ENCODE data around the gene NR2F1-AS1. TPM values are rescaled to one million over a fixed set of nuclear protein-coding genes. Genes with fewer than 3 reads are reported as not detected.

NR2F1-AS1 gene
- total RNA-seq, 1 experiment from 2014 or later: 27.0 TPM

- POLR2A ChIA-PET: no interaction called here
- intact Hi-C loops (cut with micrococcal nuclease; ENCODE audit: unreplicated experiment): loop anchor here (5.0 kb wide), 1 partner anchor 322 kb away; no protein-coding TSS in a partner anchor
- Histone ChIP-seq H3K27ac (ENCODE audit: low read length) (peak overlapping the region; percentile 54; the same call in 1 of the 2 replicates), H3K9me3 (ENCODE audit: control insufficient read depth, insufficient read depth, low read depth, low read length) (peaks cover 9% of the 10 kb centered on the region; the same call in 1 of the 2 replicates), H3K4me1 (ENCODE audit: control insufficient read depth, insufficient read depth, low read length) (peaks cover 35% of the 10 kb centered on the region), H3K27me3 (ENCODE audit: control insufficient read depth, insufficient read depth, low read length) (no peaks in the 10 kb centered on the region), H3K4me3 (ENCODE audit: low read depth in 2 of 2, low read length in 2 of 2) (no peak overlapping the region), H3K36me3 (ENCODE audit: control insufficient read depth, insufficient read depth, low read length) (no peaks in the 10 kb centered on the region)
- CTCF ChIA-PET: no interaction called here
- ATAC-seq: no peak
- in situ Hi-C loops (cut with HindIII; ENCODE audit: low pct_unique_long_range_greater_than_20kb, low sequenced_read_pairs): no loop called here
- TF ChIP-seq TCF7L2 (IDR thresholded peaks at IDR 0.05; ENCODE audit: low read depth, low read length) (no peak), REST (IDR thresholded peaks at IDR 0.05; ENCODE audit: insufficient read depth in 1 of 2, low read depth in 2 of 2, low read length in 1 of 2) (no peak), SIN3A (IDR thresholded peaks at IDR 0.05; ENCODE audit: borderline replicate concordance, insufficient read depth, low read depth, low read length) (no peak), POLR2AphosphoS5 (IDR thresholded peaks at IDR 0.05; ENCODE audit: low read depth, low read length) (no peak), CTCF (IDR thresholded peaks at IDR 0.05) (no peak)
- DNase-seq (ENCODE audit: low read depth, low spot score): no peak
- no TSS peak for BruUV-seq (replicated peaks)
Observed at GRCh38 chr5:93574491-93575305, 6.3 kb downstream of the NR2F1-AS1 start.

GRCh38 chr5:93573354-93574351 lies 7.4 kb downstream of the NR2F1-AS1 start:
- DNase-seq (ENCODE audit: low read depth, low spot score) (no peak), ATAC-seq (no peak)
- Histone ChIP-seq H3K9me3 (ENCODE audit: control insufficient read depth, insufficient read depth, low read depth, low read length) (peaks cover 9% of the 10 kb centered on the region; the same call in 1 of the 2 replicates), H3K4me1 (ENCODE audit: control insufficient read depth, insufficient read depth, low read length) (peaks cover 37% of the 10 kb centered on the region), H3K27me3 (ENCODE audit: control insufficient read depth, insufficient read depth, low read length) (no peaks in the 10 kb centered on the region), H3K27ac (ENCODE audit: low read length) (peak overlapping the region; percentile 54; the same call in 1 of the 2 replicates), H3K4me3 (ENCODE audit: low read depth in 2 of 2, low read length in 2 of 2) (no peak overlapping the region), H3K36me3 (ENCODE audit: control insufficient read depth, insufficient read depth, low read length) (no peaks in the 10 kb centered on the region)
- intact Hi-C loops (cut with micrococcal nuclease; ENCODE audit: unreplicated experiment) (no loop called here), in situ Hi-C loops (cut with HindIII; ENCODE audit: low pct_unique_long_range_greater_than_20kb, low sequenced_read_pairs) (no loop called here)
- ChIA-PET POLR2A (no interaction called here), CTCF (no interaction called here)
- TF ChIP-seq TCF7L2 (IDR thresholded peaks at IDR 0.05; ENCODE audit: low read depth, low read length): no peak
- BruUV-seq (replicated peaks): no TSS peak

All from Panc1 (cell line).